GM21576 (cell line): Measurements from ENCODE around the gene PIGZ.

ENCODE experiments used
- ATAC-seq: cut with Tn5 transposase; IDR thresholded peaks from one replicate; pipeline ENCODE4 v1.9.1; 2021; ENCODE audit warnings: mild to moderate bottlenecking, moderate library complexity; ENCODE audit not compliant: unreplicated experiment

Gene PIGZ

DNA sequence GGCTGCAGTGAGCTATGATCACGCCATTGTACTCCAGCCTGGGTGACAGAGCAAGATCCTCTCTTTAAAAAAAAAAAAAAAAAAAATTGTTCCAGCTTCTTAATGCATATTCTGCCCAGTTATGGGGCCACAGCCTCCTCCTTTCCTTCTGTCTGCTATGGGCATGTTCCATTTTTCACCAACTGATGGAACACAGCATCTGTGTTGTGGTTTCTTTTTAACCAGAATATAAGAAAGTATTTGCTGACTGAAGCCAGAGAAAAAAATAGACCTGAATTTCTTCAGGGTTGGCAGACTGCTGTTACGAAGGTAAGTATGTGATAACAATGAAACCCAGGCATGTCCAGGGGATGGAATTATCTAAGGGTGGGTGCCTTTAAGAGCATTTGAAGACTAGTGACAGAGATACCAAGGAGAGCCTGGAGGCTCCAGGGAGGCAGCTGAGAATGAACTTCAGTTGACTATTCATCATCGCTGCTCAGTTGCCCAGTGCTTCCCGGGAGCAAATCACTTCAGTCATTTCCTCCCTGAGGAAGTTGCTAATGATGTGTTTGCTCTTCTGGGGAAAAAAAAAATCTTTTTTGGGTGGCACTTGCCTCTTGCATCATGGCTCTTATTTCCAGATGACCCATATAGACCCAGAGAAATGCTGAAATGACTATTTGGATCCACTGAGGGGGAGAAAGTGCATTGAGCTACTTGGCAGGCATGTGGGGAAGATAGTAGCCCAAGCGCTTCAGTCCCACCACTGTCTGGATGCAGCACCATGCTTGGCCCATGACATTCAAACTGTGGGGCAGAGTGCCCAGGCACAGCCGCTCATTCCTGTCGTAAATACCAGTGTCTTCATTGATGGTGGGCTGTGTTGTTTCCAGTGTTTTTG lies 40.8 kb downstream of the PIGZ start:
- no peak for ATAC-seq

DNA sequence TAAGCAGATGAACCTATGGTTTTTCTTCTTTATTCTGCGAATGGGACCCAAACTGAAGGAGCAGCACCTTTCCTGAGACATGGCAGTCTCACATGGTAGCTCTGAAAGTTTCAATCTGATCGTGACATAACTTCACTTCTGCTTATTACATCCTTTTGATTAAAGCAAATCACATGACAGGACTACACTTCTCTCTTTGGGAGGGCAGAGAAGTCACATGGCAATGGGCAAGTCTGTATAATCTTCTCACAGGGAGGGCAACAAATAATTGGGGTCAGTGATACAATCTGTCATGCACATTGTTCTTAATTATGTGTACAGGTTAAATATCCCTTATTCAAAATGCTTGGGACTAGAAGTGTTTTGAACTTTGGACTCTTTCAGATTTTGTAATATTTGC lies 47.9 kb downstream of the PIGZ start:
- no peak for ATAC-seq

DNA sequence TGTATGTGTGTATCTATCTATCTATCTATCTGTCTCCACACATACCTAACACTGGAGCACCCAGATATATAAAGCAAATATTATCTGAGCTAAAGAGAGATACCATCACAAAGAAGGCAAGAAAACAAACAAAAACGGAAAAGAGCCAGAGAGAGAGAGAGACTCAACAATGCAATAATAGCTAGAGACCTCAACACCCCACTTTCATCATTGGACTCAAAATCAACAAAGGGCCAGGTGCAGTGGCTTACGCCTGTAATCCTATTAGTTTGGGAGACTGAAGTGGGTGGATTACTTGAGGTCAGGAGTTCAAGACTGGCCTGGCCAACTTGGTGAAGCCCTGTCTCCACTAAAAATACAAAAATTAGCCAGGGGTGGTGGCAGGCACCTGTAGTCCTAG lies 49.7 kb downstream of the PIGZ start:
- no peak for ATAC-seq

DNA sequence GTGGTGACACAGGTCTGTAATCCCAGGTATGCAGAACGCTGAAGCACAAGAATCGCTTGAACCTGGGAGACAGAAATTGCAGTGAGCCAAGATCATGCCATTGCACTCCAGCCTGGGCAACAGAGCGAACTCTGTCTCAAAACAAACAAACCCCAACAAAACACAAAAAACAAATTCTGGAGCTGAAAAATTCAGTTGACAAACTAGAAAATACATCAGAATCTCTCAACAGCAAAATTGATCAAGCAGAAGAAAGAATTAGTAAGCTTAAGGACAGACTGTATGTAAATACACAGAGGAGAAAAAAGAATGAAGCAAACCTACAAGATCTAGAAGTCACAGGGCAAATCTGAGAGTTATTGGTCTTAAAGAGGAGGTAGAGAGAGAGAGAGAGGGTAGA lies 51.6 kb downstream of the PIGZ start:
- no peak for ATAC-seq

DNA sequence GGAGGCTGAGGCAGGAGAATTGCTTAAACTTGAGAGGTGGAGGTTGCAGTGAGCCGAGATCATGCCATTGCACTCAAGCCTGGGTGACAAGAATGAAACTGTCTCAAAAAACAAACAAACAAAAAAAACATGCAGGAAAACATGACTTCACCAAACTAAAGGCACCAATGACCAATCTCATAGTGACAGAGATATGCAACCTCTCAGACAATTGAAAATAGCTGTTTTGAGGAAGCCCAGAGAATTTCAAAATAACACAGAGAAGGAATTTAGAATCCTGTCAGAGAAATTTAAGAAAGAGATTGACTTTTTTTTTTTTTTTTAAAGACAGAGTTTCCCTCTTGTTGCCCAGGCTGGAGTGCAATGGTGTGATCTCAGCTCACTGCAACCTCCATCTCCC lies 52.4 kb downstream of the PIGZ start:
- ATAC-seq = no peak

DNA sequence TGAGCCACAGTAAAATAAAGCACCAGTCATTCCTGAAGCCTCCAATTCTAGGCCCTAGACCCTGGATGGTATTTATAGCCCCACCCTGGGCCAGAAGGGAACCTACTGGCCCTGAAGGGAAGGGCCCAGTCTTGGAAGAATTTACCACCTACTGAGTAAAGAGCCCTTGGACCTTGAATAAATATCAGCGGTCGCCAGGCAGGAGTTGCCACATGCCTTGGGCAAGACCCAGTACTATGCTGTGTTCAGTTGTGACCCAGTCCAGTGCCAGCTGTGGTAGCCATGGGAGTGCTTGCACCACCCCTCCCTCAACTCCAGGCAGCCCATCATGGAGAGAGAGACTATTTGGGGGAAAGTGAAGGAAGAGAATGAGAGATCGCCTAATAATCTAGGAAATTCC lies 53.3 kb downstream of the PIGZ start:
- no peak for ATAC-seq

DNA sequence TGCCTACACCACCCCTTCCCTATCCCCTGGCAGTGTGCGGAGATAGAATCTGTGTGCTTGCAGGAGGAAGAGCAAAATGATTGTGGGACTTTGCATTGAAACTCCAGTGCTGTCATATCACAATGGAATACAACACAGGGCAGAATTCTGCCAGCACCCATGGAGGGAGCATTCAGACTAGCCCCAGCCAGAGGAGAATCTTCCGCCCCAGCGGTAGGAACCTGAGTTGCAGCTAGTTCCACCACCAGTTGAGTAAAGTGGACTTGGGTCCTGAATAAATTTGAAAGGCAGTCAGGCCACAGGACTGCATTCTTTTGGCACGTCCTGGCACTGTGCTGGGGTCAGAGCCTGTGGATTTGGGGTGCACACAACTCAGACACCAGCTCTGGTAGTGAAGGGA lies 53.8 kb downstream of the PIGZ start:
- no peak for ATAC-seq

DNA sequence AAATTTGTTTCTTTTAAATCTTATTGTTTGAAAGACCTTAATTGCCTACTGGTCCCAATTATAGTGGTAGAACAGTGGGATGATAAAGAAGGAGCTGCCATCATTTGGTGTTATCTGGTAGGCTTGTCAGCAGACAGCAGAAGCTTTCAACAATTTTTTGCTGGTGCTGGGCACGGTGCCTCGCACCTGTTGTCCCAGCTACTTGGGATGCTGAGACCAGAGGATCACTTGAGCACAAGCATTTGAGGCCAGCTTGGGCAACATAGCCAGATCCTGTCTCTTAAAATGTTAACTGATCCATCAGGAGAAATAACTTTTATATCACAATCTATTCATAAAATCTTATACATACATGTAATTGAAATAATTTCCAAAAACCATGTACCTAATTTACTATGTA lies 64.9 kb downstream of the PIGZ start:
- no peak for ATAC-seq

DNA sequence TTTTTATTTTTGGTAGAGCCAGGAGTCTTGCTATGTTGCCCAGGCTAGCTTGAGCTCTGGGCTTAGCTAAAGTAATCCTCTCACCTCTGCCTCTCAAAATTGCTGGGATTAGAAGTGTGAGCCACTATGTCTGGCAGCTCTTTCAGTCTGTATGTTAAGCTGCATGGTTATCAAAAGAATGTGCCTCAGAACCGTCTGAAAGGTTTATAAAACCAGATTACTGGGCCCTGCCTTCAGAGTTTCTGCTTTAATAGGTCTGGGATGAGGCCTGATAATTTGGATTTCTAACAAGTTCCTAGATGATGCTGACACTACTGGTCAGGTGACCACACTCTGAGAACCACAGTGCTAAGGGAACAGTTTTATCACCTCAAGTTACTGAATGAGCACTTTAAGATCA lies 66.3 kb downstream of the PIGZ start:
- ATAC-seq = no peak

DNA sequence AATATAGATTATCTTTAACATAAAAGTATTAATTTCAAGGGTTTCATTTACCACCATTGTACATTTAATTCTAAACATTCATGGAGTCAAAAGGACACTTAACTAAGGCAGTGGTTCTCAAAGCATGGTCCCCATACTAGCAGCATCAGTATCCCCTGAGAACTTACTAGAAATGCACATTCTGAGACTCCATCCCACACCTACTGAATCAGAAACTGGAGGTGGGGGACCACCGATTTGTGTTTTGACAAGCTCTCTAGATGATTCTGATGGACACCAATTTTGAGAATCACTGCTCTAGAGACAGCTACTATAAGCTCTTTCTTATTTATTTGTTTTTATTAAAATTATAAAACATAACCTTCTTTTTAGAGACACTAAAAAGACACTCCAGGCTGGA lies 66.9 kb downstream of the PIGZ start:
- no peak for ATAC-seq
